ENCODE measurements around the gene ZW10. TPM values are rescaled to one million over a fixed set of nuclear protein-coding genes. Genes with fewer than 3 reads are reported as not detected.
"Not testable (repeated sequence)": the region's sequence is repeated elsewhere in the genome, so short reads cannot be mapped to it uniquely, and the experiment has no call there.

Gene ZW10
- total RNA-seq (1 to 10 TPM; 4.4 to 5.7 TPM), total RNA-seq (16.4 to 38.2 reads per million in 2 donors)

DNA sequence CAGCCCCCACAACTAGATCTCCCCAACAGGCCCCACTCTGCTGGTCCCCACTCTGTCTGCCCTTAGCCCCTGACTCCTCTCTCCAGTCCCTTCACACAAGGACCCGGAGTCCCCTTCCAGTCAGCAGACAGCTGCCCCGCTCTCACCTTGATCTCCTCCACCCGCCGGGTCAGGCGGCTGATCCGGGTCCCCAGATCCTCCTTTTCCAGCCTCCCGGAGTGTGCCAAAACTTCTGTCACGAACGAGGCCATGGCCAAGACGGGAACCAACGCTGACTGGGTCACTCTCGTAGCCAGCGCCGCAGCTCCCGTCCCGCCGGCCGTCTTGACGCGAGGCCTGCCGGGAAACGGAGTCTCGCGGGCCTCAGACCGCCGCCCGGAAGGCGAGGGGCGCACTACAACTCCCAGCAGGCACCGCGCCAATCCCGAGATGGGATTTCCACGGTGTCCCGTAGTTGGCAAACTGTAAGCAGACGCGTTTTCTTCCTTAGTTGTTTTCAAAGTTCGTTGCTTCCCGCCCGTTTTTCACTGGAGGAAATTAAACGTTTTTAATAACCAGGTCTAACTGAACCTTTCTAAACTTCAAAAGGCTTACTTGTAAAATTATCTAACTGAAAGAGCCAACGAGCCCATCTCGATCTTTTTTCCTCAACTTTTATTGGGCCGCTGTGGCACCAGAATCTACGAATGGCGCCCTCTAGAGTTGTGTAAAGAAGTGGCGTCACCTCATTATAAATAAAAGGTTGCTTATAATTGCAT is at the start of gene ZW10:
Gene ZW10, minus strand, starts transcription at position 277 of the 758 bp plus-strand sequence. Its CDS starts 26 bp downstream, at position 251.
- no peaks in the 10 kb centered on the region for H3K27me3 Mint-ChIP-seq
- H3K4me1 Mint-ChIP-seq, result peaks cover 19% of the 10 kb centered on the region
- peak; percentile 99 for ATAC-seq

DNA sequence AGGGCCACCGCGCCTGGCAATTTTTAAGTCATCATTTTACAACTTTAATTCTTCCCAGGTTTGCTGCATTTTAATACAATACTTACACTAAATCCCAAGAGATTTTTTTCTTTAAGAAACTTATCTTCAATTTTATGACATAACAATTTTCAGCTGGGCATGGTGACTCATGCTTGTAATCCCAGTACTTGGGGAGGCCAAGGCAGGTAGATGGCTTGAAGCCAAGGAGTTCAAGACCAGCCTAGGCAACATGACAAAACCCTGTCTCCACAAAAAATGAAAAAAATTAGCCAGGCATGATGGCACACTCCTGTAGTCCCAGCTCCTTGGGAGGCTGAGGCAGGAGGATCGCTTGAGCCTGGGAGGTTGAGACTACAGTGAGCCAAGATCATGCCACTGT is 44.9 kb upstream of the ZW10 start:
- Mint-ChIP-seq H3K27me3 (no peaks in the 10 kb centered on the region), H3K4me3 (no peak overlapping the region), H3K4me1 (no peaks in the 10 kb centered on the region), H3K36me3 (ENCODE audit: low read depth) (peaks cover 6% of the 10 kb centered on the region), H3K27ac (no peak overlapping the region)
- ATAC-seq (no peak), DNase-seq (no peak)
- H3K9me3 ChIP-seq (ENCODE audit: control insufficient read depth, low read length, poor library complexity, severe bottlenecking), result no peaks in the 10 kb centered on the region

More for the DNA sequence above, at the start of gene ZW10:
- Mint-ChIP-seq H3K27ac (peak within 1 kb of the TSS; percentile 99), H3K4me3 (peak within 1 kb of the TSS; percentile 100), H3K36me3 (ENCODE audit: low read depth) (peaks cover 6% of the 10 kb centered on the region)
- no peaks in the 10 kb centered on the region for H3K9me3 ChIP-seq (ENCODE audit: control insufficient read depth, low read length, poor library complexity, severe bottlenecking)
- DNase-seq, result peak; percentile 87 to 89 (median 87)

DNA sequence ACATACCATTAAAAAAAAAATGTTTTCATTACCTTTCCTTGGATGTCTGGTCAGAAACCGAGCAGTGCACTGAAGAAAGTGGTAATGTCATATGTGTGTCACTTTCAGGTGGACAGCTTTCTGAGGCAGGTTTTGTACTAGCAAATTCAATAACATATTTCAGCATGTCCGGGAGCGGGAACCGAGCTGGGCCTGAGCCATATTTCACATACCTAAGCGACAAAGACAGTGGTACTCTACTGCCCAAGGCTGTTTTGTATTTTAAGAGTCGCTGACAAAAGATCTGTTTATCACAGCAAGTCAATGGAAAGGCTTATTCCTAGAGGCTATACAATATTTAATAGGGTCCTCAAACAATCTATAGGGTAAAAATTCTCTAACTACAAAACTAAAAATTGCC is 44.1 kb upstream of the ZW10 start:
- ATAC-seq, result no peak
- H3K9me3 ChIP-seq (ENCODE audit: control insufficient read depth, low read length, poor library complexity, severe bottlenecking), result no peaks in the 10 kb centered on the region
- H3K36me3 Mint-ChIP-seq (ENCODE audit: low read depth), result peaks cover 3% of the 10 kb centered on the region
- H3K27ac Mint-ChIP-seq, result no peak overlapping the region
- H3K4me1 Mint-ChIP-seq, result no peaks in the 10 kb centered on the region
- H3K27me3 Mint-ChIP-seq, result no peaks in the 10 kb centered on the region
- no peak overlapping the region for H3K4me3 Mint-ChIP-seq
- DNase-seq, result no peak

DNA sequence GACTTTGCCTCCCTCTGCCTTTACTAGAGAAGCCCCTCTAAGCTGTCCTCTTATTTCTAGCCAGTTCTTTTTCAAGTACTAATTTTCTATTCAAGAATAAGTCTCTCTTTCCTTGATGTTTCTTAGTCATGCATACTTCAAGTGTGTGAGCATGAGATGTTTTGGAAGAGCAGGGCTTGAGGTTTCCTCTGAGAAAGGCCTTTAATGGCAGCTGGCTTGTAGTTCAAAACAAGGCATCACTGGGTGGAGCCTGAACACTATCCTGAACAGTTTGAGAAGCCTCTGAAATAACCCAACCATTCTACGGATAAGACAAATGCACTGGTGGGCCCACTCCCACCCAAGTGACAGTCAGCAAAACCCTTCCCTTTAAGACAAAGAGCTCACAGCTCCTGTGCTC is 43.7 kb upstream of the ZW10 start:
- Mint-ChIP-seq H3K4me1 (no peaks in the 10 kb centered on the region), H3K4me3 (no peak overlapping the region), H3K27me3 (no peaks in the 10 kb centered on the region), H3K27ac (no peak overlapping the region), H3K36me3 (ENCODE audit: low read depth) (peaks cover 5% of the 10 kb centered on the region)
- no peak for ATAC-seq
- no peak for DNase-seq
- no peaks in the 10 kb centered on the region for H3K9me3 ChIP-seq (ENCODE audit: control insufficient read depth, low read length, poor library complexity, severe bottlenecking)

GRCh38 chr11:113814181-113814580 is 40.7 kb upstream of the ZW10 start:
- Mint-ChIP-seq H3K4me3 (no peak overlapping the region), H3K36me3 (ENCODE audit: low read depth) (peaks cover 4% of the 10 kb centered on the region), H3K4me1 (no peaks in the 10 kb centered on the region), H3K27ac (peak overlapping the region; percentile 57), H3K27me3 (no peaks in the 10 kb centered on the region)
- DNase-seq (no peak), ATAC-seq (no peak)
- no peaks in the 10 kb centered on the region for H3K9me3 ChIP-seq (ENCODE audit: control insufficient read depth, low read length, poor library complexity, severe bottlenecking)

GRCh38 chr11:113808931-113809330 is 35.4 kb upstream of the ZW10 start:
- ATAC-seq, result no peak
- no peak for DNase-seq
- no peak overlapping the region for H3K27ac Mint-ChIP-seq
- no peaks in the 10 kb centered on the region for H3K9me3 ChIP-seq (ENCODE audit: control insufficient read depth, low read length, poor library complexity, severe bottlenecking)
- H3K27me3 Mint-ChIP-seq, result no peaks in the 10 kb centered on the region
- H3K4me1 Mint-ChIP-seq, result no peaks in the 10 kb centered on the region
- H3K36me3 Mint-ChIP-seq (ENCODE audit: low read depth), result peaks cover 4% of the 10 kb centered on the region
- no peak overlapping the region for H3K4me3 Mint-ChIP-seq

DNA sequence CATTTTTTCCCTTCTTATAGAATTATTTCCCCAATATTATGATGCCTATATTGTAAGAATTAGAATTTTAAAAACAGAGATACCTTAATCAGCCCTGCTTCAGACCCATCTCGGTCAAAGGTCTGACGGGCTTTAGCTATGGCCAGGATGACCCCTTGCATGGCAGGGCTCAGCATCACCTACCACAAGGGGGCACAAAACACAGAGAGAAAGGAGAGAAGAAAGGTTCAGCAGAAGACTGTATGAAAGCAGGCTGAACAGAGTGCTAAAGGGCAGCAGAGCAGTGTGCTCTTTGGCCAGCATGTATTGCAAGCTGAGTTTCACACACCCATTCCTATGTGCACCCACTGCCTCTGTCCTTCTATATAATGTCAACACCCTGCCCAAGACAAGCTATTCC is 32.9 kb upstream of the ZW10 start:
- Mint-ChIP-seq H3K4me3 (no peak overlapping the region), H3K36me3 (ENCODE audit: low read depth) (peaks cover 2% of the 10 kb centered on the region), H3K4me1 (no peaks in the 10 kb centered on the region), H3K27me3 (no peaks in the 10 kb centered on the region), H3K27ac (no peak overlapping the region)
- ATAC-seq (no peak), DNase-seq (no peak)
- no peaks in the 10 kb centered on the region for H3K9me3 ChIP-seq (ENCODE audit: control insufficient read depth, low read length, poor library complexity, severe bottlenecking)

DNA sequence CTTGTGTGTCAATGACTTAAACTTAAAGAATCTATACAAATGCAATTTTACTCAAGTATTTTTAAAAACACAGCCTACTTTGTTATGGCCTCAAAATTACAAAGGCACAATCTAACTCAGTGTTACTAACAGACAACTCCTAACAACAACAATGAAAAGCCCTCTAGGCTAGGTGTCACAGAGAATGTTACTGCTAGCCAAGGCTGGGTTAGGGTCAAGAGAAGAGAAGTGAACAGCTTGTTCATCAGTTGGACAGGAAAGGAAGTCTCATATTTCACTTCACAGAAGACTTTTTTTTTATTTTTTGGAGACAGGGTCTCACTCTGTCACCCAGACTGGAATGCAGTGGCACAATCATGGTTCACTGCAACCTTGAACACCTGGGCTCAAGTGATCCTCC is 32.1 kb upstream of the ZW10 start:
- H3K4me1 Mint-ChIP-seq, result no peaks in the 10 kb centered on the region
- H3K36me3 Mint-ChIP-seq (ENCODE audit: low read depth), result peaks cover 2% of the 10 kb centered on the region
- DNase-seq (no peak), ATAC-seq (no peak)
- no peak overlapping the region for H3K4me3 Mint-ChIP-seq
- H3K9me3 ChIP-seq (ENCODE audit: control insufficient read depth, low read length, poor library complexity, severe bottlenecking), result no peaks in the 10 kb centered on the region
- no peak overlapping the region for H3K27ac Mint-ChIP-seq
- no peaks in the 10 kb centered on the region for H3K27me3 Mint-ChIP-seq

DNA sequence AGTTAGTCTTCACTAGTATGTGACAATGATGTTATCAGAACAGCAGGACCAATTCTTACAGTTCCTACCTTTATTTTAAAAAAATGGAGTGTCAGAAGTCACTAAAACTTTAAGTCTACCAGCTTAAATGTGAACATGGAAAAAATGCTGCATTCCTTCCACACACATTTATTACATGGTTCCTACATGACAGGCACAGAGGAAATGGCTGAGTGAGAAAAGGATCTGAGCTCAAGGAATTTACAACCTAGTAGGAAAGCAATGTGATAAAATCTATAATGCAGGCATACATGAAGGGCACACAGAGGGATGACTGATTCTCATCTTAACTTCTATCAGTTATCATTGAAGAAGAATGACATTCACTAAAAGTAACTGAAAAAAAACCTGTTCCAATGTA is 29.1 kb upstream of the ZW10 start:
- Mint-ChIP-seq H3K27me3 (no peaks in the 10 kb centered on the region), H3K36me3 (ENCODE audit: low read depth) (no peaks in the 10 kb centered on the region), H3K4me1 (no peaks in the 10 kb centered on the region), H3K4me3 (no peak overlapping the region), H3K27ac (no peak overlapping the region)
- H3K9me3 ChIP-seq (ENCODE audit: control insufficient read depth, low read length, poor library complexity, severe bottlenecking), result no peaks in the 10 kb centered on the region
- no peak for ATAC-seq
- no peak for DNase-seq

DNA sequence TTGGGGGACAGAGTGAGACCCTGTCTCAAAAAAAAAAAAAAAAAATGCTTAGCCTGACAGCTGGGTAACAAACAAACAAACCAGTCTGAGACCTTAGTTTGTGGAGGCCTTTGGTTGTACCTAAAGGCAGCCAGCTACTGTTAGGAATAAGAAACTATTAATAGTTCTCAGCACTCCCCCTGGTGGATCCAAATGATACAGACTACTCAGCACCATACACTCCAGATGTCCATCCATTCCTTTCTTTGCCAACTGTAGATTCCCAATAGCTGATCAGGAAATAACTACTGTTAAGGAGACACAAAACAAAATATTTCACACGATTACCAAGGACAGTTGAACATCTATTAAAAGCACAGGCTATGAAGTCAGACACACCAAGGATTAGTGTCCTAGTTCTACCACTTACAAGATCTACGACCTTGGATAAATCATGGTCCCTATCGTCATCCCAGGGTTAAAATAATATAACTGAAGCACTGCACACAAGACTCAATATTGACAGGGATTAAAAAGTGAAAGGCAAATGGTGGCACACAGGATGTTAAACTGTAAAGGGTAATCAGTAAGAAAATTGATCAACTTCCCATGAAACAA is 23.3 kb upstream of the ZW10 start:
- no peaks in the 10 kb centered on the region for H3K27me3 Mint-ChIP-seq
- no peaks in the 10 kb centered on the region for H3K9me3 ChIP-seq (ENCODE audit: control insufficient read depth, low read length, poor library complexity, severe bottlenecking)
- no peak for DNase-seq
- H3K36me3 Mint-ChIP-seq (ENCODE audit: low read depth), result no peaks in the 10 kb centered on the region
- ATAC-seq, result peak; percentile 71
- H3K4me3 Mint-ChIP-seq, result no peak overlapping the region
- no peak overlapping the region for H3K27ac Mint-ChIP-seq
- no peaks in the 10 kb centered on the region for H3K4me1 Mint-ChIP-seq

GRCh38 chr11:113789675-113790320 is 16.3 kb upstream of the ZW10 start:
- no peaks in the 10 kb centered on the region for H3K9me3 ChIP-seq (ENCODE audit: control insufficient read depth, low read length, poor library complexity, severe bottlenecking)
- H3K4me3 Mint-ChIP-seq, result no peak overlapping the region
- H3K36me3 Mint-ChIP-seq (ENCODE audit: low read depth), result peaks cover 2% of the 10 kb centered on the region
- peaks cover 15% of the 10 kb centered on the region for H3K27me3 Mint-ChIP-seq
- ATAC-seq (no peak), DNase-seq (no peak)
- no peaks in the 10 kb centered on the region for H3K4me1 Mint-ChIP-seq
- no peak overlapping the region for H3K27ac Mint-ChIP-seq

DNA sequence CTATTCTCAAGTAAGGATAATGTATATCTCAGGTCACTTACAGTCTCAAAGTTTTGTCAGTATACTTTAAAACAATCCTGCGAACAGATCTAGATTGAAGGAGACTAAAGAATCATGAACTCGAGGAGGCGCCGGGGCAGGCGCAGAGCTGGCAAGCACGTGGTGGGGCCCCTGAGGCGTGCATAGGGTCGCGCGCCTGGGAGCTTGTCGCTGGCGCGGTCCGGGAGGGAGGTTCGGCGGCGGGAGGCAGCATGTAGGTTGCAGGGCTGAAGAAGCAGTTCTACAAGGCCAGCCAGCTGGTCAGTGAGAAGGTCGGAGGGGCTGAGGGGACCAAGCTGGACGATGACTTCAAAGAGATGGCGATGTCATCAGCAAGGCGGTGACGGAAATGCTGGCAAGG is 15.5 kb upstream of the ZW10 start:
- H3K9me3 ChIP-seq (ENCODE audit: control insufficient read depth, low read length, poor library complexity, severe bottlenecking); ATAC-seq; H3K4me1 Mint-ChIP-seq; H3K36me3 Mint-ChIP-seq (ENCODE audit: low read depth); H3K4me3 Mint-ChIP-seq; H3K27ac Mint-ChIP-seq; DNase-seq: not testable (repeated sequence)
- H3K27me3 Mint-ChIP-seq, result peaks cover 23% of the 10 kb centered on the region

- Mint-ChIP-seq H3K27me3 (peaks cover 35% of the 10 kb centered on the region), H3K27ac (no peak overlapping the region), H3K4me3 (no peak overlapping the region), H3K4me1 (no peaks in the 10 kb centered on the region), H3K36me3 (ENCODE audit: low read depth) (peaks cover 5% of the 10 kb centered on the region)
- H3K9me3 ChIP-seq (ENCODE audit: control insufficient read depth, low read length, poor library complexity, severe bottlenecking), result no peaks in the 10 kb centered on the region
- ATAC-seq (no peak), DNase-seq (no peak)
Observed at GRCh38 chr11:113782134-113782533, 8.6 kb upstream of the ZW10 start.

All from T-helper 17 cell (primary cell).